Stimulated activated CD4-positive, alpha-beta T cell treated with anti-CD3 and anti-CD28 coated beads, Interleukin-15, amount 100 ng/mL, for 24 hours (primary cell): ENCODE data around the gene TAL2.
"Not testable (repeated sequence)": the region's sequence is repeated elsewhere in the genome, so short reads cannot be mapped to it uniquely, and the experiment has no call there.

ENCODE experiments used
- DNase-seq: peaks from one replicate; pipeline ENCODE4 v3.0.0-alpha.2; 2020

The TAL2 gene

DNA sequence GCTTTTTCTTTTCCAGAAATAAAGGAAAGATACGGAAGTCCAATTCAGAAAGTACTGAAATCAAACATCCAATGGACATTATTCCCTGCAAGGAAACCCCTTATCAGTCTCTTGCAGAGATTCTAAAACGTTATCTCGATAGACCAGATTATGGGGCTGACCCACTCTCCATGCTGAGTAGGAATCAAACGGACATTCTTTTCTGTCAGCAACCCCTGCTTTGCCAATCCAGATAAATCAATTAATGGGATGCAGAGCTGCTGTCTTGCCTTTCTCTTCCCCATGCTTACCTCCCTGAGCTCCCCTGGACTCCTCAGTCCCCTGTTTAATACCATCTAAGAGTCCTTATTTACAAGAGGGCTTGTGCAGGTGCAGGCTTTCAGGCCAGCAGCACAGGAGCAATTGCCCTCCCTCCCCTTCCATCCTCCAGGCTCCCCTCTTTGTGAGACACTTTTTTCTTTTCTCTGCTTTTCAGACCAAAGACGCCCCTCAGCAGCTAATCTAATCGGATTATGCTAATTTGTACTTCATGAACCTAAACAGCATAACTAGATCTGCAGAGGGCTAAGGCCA is 14.2 kb downstream of the TAL2 start:
- no peak for DNase-seq

DNA sequence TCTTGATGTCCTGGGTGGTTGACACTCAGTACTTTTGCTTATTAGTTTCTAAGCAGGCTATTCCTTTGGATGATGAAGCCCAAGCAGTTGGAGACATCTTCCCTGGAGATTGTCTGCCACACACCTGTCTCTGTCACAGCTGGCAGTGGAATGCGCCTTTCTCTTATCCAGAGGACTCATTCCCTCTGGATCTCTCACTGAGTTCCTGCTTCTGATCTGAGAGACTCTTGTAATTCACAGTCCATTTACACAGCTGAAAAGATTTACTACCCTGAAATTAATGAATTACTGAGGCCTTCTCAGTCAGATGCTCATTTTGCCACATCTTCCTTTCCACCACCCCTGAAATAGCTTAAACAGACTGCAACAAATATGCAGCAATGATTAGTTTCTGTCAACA is 15.9 kb downstream of the TAL2 start:
- DNase-seq: no peak

DNA sequence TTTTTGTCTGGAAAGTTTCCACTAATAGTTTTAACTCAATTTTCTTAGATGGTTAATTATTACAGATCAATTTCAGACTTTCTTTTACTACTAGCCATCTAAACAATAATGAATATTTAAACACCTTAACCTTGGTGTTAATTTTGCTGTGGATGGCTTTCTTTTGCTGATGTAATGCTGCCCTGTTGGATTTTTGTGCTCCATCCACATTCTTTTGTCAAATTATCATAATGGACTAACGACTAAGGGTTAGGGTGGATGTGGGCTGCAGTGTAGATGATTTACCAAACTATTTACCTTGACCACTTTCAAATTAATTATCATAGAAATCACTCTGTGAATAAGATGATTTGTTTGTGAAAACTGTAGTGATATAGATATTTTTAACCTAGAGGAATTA is 16.5 kb downstream of the TAL2 start:
- no peak for DNase-seq

DNA sequence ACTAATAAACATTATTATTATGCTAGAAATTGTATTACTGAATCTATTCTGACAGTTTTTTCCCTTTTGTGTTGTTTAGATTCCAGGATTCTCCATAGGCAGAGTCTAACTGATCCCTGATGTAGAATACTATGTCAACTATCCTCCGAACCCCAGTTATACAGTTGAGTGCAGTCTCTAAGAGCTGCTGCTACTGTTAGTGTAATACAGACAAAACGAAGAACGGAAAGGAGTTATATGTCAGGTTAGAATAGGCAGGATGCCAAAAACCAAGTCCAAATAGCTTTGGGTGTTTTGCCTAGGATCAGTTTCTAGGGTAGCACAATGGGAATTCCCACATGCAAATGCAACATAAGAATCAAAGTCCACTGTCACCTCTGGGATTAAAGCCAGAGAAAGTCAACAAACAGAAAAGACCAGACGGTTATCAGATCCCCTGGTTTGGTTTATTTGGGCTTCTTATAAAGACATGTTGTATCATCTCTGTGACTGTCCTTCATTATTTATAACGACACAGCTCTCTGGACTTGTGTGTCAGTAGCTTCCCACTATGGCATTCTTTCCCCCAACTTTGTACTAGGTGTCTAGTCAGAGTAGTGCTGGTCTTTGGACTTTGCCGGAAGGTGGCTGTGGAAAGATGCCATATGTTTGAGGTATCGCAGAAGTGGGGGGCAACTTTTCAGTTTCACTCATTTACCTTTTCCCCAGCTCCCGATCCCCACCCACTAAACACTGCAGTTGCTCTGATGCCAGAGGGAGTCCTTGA is 17.2 kb downstream of the TAL2 start:
- DNase-seq: no peak

DNA sequence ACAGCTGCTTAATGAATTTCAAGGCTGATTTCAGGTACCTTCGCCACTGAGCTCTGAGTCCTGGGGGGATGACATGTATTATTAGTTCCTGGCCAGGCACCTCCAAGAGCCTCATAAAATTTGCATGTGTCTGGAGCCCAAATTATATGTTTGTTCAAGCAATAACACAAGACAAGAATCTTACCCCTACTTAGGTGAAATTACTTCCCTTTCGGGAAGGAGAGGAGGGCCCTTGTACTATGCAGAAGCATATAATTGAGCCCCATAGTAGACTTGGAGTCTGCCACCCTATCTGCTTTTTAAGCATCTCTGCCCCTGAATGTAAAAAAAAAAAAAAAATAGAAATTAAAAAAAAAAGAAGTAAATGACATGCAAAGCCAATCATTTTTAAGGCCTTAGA is 19.1 kb downstream of the TAL2 start:
- no peak for DNase-seq

DNA sequence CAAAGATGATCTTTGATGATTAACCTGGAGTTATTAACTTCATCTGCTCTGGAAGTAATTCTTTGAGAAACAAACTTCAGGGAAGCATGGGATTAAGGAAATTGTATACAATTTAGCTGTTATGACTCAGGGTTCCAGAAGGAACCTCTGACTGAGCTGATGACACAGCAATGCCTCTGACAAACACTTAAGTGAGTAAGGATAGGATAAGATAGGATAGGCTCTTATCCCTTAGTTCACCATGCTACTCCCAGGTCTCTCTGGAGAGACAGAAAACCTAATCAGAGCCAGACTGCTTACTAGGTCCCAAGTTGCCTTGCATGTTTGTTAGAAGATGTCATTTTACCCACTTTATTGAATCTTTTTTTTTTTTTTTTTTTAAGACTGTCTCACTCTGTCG is 19.5 kb downstream of the TAL2 start:
- no peak for DNase-seq

DNA sequence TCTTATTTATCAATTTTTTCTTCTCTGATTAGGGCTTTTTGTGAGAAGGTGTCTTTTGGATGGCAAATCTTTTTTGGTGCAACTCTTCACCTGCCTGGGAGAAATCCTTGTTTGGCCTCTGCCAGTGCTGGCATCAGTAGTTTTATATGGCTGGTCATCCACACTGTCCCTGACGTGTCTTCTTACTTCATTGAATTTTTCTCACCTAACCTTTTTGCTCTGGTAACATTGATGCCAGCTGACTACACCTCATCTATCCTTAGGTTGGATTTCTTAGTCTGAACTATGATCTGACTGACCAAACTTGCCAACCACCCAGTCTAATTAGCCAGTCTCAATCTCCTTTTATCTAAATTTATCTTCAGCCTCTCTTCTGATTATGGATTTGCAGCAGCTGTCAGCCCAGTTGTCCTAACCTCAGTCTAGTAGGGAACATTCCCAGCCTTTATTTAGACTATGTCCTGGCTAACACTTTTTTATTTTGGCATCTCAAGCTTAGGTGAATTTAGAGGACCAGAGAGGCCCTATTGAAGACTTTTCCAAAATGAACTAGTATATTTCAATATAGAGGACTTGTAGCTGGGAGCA is 21.5 kb downstream of the TAL2 start:
- DNase-seq: no peak

DNA sequence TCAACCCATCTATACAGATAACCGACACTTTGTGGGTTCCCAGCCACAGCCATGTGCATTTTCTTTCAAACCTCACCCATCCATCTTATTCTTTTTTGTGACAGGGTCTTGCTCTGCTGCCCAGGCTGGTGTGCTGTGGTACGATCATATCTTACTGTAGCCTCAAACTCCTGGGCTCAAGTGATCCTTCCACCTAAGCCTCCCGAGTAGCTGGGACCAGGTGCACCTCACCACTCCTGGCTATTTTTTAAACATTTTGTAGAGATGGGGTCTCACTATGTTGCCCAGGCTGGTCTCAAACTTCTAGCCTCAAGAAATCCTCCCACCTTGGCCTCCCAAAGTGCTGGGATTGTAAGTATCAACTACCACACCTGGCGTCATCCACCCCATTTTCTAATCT is 24.7 kb downstream of the TAL2 start:
- no peak for DNase-seq

DNA sequence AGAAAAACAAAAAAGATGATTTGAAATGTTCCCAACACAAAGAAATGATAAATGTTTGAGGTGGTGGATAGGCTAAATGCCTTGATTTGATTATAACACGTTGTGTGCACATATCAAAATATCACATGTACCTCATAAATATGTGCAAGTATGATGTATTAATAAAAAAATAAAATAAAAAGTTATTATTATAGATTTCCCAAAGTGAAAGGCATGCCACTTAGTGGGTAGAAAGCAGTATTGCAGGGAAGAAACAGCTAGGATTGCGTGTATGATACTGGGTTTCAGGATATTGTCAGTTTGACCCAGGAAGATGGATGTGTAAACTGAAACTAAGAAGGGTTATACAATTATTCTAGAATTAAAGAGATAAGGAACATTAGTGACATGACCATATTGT is 28.5 kb downstream of the TAL2 start:
- no peak for DNase-seq

DNA sequence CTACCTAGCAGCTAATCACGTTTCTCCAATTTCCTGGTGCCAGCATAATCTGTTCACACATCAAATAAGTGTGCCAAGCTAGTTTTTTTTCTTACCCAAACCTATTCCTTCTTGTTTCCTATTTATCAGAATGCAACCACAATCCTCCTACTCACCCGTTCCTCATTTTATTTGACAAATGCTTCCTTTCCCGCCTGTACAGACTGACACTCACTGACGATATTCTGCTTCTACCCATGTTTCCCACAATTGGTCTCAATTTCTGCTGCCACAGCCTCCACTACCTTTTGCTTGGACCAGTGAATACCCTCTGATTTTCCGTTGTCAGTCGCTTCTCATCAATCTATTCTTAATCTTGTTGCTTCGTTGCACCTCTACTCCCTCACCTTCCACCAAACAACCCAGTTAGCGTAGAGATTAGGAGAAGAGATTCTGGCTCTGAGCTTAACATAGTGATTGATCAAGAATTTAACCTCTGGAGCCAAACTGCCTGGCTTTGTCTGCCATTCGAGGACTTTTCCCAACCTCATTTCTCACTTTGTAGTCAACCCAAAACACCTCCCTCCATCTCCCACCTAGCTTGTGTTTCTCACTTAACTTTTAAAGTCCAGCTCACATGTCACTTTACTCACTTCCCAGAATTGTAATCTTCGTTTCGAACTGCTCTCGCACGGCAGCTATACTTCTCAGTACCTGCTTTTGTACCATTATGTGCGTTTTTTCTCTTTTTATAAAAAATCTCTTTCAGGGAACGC is 31.4 kb downstream of the TAL2 start:
- DNase-seq: no peak

DNA sequence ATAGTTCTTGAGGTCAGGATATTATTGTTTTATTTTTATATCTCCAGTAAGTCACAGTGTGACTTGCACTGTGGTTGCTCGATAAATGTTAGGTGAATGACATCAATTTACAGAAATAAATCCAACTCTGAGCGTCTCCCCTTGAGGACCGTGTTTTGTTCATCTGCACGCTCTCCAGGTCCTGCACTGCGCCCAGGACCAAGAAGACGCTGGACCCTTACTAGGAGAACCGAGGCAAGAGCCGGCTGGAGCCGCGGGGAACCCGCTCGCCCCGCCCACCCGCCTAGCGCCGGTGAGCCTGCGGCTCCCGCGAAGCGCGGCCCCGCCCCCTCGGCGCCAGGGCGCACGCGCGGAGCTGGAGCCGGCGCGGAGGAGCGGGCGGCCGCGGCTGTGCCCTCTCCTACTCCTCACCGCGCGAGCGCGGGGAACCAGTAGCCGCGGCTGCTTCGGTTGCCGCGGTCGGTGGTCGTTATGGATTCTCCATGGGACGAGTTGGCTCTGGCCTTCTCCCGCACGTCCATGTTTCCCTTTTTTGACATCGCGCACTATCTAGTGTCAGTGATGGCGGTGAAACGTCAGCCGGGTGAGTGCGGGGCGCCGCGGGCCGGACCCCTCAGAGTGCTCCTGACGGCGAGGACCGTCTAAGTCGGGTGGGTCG is 32.1 kb downstream of the TAL2 start, which contains the start of gene TMEM38B:
TSS of gene TMEM38B (plus strand) at position 352 of the 658 bp plus-strand sequence. CDS start at position 472, 120 bp downstream.
- DNase-seq: peak; percentile 86

DNA sequence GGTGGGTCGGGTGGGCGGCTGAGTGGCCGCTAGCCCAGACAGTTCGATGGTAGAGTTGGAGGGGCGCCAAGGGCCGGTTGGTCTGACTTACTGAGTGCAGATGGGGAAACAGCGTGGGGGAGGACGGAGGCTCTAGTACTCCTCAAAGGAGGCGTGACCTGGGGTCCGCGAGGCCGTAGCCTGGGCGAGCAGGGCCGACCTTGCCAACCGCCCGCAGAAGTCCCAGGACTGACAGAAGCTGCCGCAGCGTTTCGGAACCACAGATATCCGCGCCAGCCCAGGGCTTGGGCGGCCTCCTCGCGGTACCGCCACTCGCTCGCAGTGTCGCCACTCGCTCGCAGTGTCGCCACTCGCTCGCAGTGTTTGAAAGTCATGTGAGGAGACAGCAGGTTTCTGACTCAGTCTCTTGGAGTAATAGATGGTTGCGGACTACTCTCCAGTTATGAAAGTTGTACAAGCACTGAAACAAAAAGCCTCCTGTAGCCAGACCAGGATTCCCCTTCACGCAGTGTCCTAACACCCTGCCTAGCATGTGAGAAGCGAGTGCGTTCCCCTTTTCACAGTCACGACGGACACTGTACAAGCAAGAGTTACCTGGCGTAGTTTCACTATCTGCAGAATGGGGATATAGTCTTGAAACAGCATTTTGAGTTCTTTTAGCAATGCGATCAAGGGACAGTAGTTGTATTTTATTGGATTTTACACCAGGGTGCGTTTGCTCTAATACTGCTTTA is 32.8 kb downstream of the TAL2 start:
- DNase-seq: peak; percentile 61

DNA sequence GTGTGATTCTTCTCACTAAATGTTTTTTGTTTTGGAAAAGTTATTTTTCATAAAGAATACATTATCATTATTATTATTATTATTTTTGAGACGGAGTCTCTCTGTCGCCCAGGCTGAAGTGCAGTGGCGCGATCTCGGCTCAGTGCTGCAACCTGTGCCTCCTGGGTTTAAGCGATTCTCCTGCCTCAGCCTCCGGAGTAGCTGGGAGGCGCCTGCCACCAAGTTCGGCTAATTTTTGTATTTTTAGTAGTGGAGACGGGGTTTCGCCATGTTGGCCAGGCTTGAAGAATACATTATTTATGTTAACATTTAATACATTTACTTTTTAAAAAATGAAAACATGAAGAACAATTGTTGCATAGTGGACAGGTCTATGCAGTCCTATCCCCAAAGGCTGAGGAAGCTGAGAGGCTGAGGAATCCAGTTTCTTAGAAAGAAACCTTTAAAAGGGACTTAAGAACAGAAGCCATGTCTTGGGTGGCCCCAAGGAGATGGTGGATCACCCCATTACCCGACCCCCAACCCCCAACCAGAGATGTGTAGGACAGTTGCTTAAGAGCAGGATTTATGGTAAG is 34.0 kb downstream of the TAL2 start:
- no peak for DNase-seq

DNA sequence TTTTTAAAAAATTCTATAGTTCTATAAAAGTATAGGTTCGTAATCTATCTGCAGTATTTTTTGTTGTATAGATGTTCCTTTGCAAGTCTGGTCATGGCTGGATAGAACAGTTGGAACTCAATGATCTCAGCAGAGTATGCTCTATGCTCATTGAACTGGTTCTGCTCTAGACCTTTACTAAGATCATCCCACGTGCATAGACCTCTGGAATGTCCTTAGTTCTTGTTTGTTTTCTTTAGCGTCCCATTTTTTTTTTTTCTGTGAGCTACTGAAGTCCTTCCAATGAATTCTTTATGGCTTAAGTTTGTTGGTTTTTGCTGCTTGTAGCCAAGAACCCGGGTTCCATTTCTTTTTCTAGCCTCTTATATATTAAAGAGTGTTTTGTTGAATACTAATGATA is 35.6 kb downstream of the TAL2 start:
- DNase-seq: no peak

DNA sequence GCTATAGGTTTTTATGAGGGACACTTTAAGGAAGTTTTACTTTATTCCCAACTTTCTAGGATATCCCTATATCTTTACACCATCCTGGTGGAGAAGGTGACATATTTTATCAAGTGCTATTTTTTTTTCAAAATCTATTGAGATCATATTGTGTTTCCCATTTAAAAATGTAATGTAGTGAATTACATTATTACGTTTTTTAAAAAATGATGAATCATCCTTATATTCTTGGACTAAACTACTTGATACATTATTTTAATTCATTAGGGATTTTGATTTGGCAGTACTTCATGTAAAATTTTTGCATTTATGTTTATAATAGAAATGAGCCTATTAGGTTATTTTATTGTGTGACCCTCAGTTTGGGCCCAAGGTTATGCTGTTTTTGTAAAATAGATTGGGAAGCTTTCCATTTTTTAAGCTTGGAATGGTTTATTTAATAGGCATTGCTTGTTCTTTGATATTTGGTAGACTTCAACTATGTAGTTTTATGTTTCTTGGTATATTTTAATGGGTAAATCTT is 36.2 kb downstream of the TAL2 start:
- DNase-seq: no peak

DNA sequence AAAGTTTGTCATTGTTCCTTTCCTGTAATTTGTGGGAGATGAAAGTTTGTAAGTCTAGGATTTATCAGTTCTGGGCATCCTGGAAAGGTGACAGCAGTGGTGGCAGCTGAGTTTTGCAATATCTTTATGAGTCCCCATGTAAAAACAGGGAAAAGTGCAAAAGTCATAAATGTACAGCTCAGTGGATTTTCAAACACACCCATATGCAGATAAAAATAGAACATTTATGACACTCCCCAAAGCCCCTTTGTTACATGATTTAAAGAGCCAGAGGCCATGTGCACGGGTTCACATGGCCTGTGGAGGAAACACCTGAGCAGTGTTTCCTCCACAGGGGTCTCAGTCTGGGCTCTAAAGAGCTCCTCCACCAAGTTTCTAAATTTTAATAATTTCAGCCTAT is 38.4 kb downstream of the TAL2 start:
- no peak for DNase-seq

DNA sequence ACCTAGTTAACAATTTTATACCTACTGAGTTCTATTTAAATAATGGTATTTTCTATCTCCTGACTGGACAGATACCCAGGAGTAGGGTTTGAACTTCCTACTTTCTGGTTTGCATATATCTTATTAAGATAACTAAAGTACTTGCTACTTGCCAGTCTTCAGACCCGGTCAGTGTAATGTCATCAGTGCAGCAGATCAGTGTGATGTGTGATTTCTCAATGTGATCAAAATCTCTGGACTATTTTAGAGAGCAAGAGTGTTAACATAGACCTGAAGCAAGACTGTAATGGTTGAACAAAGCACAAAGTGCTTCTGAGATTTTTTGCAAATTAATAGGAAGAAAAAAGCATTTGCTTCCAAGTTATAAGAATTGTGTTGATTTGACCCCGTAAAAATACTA is 38.9 kb downstream of the TAL2 start:
- no peak for DNase-seq

DNA sequence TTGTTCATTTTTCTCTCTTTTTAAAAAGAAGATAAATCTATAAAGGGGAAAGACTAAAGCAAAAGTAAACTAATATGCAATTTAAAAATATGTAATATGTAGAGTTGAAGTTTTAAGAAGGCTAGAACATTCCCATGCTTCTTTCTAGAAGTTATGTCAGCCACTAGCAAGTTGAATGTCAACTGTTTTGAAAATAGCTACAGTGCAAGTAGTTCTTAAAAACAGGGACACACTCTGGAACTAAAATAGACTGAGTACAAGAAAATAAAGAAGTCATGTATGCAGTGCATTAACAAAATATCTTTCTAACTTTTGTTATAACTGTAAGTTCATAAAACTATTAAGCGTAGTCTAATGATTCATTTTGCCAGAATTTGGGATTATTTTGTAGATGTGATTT is 40.0 kb downstream of the TAL2 start:
- no peak for DNase-seq

DNA sequence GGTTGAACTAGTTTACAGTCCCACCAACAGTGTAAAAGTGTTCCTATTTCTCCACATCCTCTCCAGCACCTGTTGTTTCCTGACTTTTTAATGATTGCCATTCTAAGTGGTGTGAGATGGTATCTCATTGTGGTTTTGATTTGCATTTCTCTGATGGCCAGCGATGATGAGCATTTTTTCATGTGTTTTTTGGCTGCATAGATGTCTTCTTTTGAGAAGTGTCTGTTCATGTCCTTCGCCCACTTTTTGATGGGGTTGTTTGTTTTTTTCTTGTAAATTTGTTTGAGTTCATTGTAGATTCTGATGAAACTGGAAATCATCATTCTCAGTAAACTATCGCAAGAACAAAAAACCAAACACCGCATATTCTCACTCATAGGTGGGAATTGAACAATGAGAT is 41.4 kb downstream of the TAL2 start:
- DNase-seq: not testable (repeated sequence)

DNA sequence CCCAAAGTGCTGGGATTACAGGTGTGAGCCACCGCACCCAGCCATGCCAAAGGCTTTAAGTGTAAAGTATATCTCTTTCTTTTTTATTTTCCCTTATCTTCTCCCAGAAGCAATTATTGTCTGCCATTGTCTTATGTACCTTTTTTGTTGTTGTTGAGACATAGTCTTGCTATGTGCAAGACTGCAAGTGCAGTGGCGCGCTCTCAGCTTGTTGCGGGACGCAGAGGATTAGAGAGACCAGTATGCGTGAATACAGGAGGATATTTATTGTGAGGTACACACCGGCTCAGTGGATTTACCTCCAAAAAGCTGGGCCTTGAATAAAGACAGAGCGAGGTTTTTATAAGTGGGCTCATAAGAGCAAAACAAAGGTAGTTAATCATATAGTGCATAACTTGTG is 43.9 kb downstream of the TAL2 start:
- DNase-seq: no peak

DNA sequence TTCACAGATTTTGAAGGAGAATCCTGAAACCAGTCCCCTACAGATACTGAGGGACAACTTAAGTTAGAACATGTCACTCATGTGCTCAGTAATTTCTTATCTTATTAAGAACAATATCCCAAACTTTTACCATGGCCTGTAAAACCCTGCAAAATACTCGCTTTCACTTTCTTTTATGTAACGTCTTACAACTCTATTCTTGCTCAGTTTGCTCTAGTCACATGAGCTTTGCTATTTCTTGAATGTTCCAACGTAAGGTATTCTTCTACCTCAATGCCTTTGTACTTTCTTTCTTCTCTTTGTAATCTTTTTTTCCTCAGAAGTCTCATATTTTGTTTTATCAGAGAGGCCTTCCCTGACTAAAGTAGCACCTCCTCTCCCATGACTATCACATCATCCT is 46.1 kb downstream of the TAL2 start:
- DNase-seq: no peak

DNA sequence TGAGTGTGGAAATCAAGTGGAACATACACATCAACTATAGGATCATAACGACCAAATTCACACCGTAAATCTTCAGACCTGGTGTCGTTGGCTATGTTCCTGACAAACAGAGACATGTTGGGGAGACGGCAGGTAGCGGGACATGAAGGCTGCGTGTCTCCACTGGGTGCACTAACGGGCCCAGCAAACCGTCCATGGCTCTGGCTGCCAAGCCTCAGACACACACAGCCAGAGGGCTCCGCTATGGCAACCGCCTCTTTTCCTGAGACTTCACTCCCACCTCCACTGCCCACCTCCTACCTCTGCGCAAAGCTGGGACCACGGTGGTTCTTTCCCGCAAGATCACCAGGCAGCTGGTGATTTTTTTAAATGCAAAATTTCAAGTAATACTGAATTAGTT is 48.4 kb downstream of the TAL2 start:
- no peak for DNase-seq
